HepG2 (cell line): ENCODE data around the gene PIM1.
"Not testable (repeated sequence)": the region's sequence is repeated elsewhere in the genome, so short reads cannot be mapped to it uniquely, and the experiment has no call there.

Experiments used
- EZH2 ChIP-seq: conservative IDR thresholded peaks from 2 replicates; pipeline ENCODE4 v1.6.1; 2012; ENCODE audit warnings: mild to moderate bottlenecking, low read depth, low read length, moderate library complexity
- IRF2 ChIP-seq: IDR thresholded peaks from 2 replicates; pipeline ENCODE4 v1.6.1; 2018; ENCODE audit warnings: missing genetic modification reagents, missing compliant biosample characterization
- NFIC ChIP-seq: IDR thresholded peaks from 2 replicates; pipeline ENCODE4 v1.6.1; 2012; ENCODE audit warnings: mild to moderate bottlenecking, low read length, inconsistent platforms
- NPAS2 ChIP-seq: sonication (generic); formaldehyde crosslinking; IDR thresholded peaks from 2 replicates; pipeline ENCODE4 v1.8.0; 2022; ENCODE audit warnings: mild to moderate bottlenecking, missing genetic modification reagents, borderline replicate concordance
- POLR2A ChIP-seq, 2 experiments: IDR thresholded peaks; 2 replicates each; pipeline ENCODE4 v1.6.1; 2011; ENCODE audit warnings: low read depth in 2 of 2, low read length in 2 of 2, mild to moderate bottlenecking in 1 of 2, moderate library complexity in 1 of 2; ENCODE audit not compliant: insufficient read depth in 1 of 2
- SIN3A ChIP-seq: IDR thresholded peaks from 2 replicates; pipeline ENCODE4 v1.6.1; 2011; ENCODE audit warnings: low read depth, mild to moderate bottlenecking, control low read depth, low read length, borderline replicate concordance
- SP1 ChIP-seq, 2 experiments: fragments of 450-650 bp in 1 of 2; sonication (generic) in 1 of 2; formaldehyde crosslinking in 1 of 2; IDR thresholded peaks; 2 replicates each; pipeline versions ENCODE4 v1.4.0 to v1.6.1; 2016 to 2020; ENCODE audit warnings: missing genetic modification reagents in 1 of 2
- TF ChIP-seq, protein P1 (sequence below): sonication (generic); formaldehyde crosslinking; IDR thresholded peaks from 2 replicates; pipeline ENCODE4 v1.5.0; 2020; ENCODE audit warnings: mild to moderate bottlenecking, missing genetic modification reagents, moderate library complexity

DNA sequence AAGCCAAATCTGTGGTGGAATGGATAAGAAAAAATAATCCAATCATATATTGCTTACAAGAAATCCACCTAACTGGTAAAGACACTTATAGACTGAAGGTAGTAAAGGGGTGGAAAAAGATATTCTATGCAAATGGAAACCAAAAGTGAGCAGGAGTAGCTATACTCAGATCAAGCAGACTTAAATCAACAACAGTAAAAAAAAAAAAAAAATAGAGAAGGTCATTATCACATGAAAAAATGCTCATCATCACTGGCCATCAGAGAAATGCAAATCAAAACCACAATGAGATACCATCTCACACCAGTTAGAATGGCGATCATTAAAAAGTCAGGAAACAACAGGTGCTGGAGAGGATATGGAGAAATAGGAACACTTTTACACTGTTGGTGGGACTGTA, 24.9 kb downstream of the PIM1 start:
- TF ChIP-seq NPAS2 (CRISPR knock-in tag); NFIC; POLR2A (IDR thresholded peaks at IDR 0.05; ENCODE audit: insufficient read depth in 1 of 2, low read depth in 2 of 2, low read length in 2 of 2); IRF2 (CRISPR knock-in tag); EZH2; SP1 (IDR thresholded peaks at IDR 0.05); SP1 (CRISPR knock-in tag; IDR thresholded peaks at IDR 0.05); SIN3A: not testable (repeated sequence)
- TF ChIP-seq, protein P1, sequence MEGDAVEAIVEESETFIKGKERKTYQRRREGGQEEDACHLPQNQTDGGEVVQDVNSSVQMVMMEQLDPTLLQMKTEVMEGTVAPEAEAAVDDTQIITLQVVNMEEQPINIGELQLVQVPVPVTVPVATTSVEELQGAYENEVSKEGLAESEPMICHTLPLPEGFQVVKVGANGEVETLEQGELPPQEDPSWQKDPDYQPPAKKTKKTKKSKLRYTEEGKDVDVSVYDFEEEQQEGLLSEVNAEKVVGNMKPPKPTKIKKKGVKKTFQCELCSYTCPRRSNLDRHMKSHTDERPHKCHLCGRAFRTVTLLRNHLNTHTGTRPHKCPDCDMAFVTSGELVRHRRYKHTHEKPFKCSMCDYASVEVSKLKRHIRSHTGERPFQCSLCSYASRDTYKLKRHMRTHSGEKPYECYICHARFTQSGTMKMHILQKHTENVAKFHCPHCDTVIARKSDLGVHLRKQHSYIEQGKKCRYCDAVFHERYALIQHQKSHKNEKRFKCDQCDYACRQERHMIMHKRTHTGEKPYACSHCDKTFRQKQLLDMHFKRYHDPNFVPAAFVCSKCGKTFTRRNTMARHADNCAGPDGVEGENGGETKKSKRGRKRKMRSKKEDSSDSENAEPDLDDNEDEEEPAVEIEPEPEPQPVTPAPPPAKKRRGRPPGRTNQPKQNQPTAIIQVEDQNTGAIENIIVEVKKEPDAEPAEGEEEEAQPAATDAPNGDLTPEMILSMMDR (CRISPR knock-in tag), result not testable (repeated sequence)
